GM19397 (cell line): Measurements from ENCODE around the gene ABHD8.

Source experiments
- ATAC-seq: cut with Tn5 transposase; IDR thresholded peaks from one replicate; pipeline ENCODE4 v1.9.1; 2021; ENCODE audit warnings: mild to moderate bottlenecking, moderate library complexity; ENCODE audit not compliant: unreplicated experiment

Gene ABHD8

GRCh38 chr19:17333611-17334413, 30.6 kb upstream of the ABHD8 start:
- peak; percentile 5 for ATAC-seq

- ATAC-seq = no peak
These were observed 29.7 kb upstream of the ABHD8 start for GRCh38 chr19:17332677-17333581.

GRCh38 chr19:17332360-17332676, 29.1 kb upstream of the ABHD8 start:
- no peak for ATAC-seq

GRCh38 chr19:17331045-17331558, 27.9 kb upstream of the ABHD8 start:
- ATAC-seq = no peak

- no peak for ATAC-seq
These were observed 27.2 kb upstream of the ABHD8 start for GRCh38 chr19:17330262-17331044.

GRCh38 chr19:17329366-17330261, 26.4 kb upstream of the ABHD8 start:
- no peak for ATAC-seq

- ATAC-seq = no peak
These were observed 25.5 kb upstream of the ABHD8 start for GRCh38 chr19:17328517-17329365.

GRCh38 chr19:17327654-17328516, 24.7 kb upstream of the ABHD8 start:
- ATAC-seq = no peak

GRCh38 chr19:17327068-17327653, 23.9 kb upstream of the ABHD8 start:
- no peak for ATAC-seq

- ATAC-seq = no peak
These were observed 23.4 kb upstream of the ABHD8 start for GRCh38 chr19:17326595-17326966.

- no peak for ATAC-seq
These were observed 22.8 kb upstream of the ABHD8 start for GRCh38 chr19:17325881-17326594.

GRCh38 chr19:17325133-17325532, 21.9 kb upstream of the ABHD8 start:
- ATAC-seq = no peak

GRCh38 chr19:17324357-17325114, 21.3 kb upstream of the ABHD8 start:
- no peak for ATAC-seq

GRCh38 chr19:17323964-17324332, 20.7 kb upstream of the ABHD8 start:
- ATAC-seq = no peak

GRCh38 chr19:17323300-17323963, 20.2 kb upstream of the ABHD8 start:
- no peak for ATAC-seq

GRCh38 chr19:17322854-17323253, 19.6 kb upstream of the ABHD8 start:
- no peak for ATAC-seq
